HepG2 (cell line): ENCODE measurements around the gene HAT1. TPM values are rescaled to one million over a fixed set of nuclear protein-coding genes. Genes with fewer than 3 reads are reported as not detected.

Experiments used
- BATF2 ChIP-seq: sonication (generic); formaldehyde crosslinking; IDR thresholded peaks from 2 replicates; pipeline ENCODE4 v1.8.0; 2022; ENCODE audit warnings: mild to moderate bottlenecking, missing genetic modification reagents, moderate library complexity
- BCL6 ChIP-seq: IDR thresholded peaks from 2 replicates; pipeline ENCODE4 v1.6.1; 2016; ENCODE audit warnings: missing genetic modification reagents, missing compliant biosample characterization
- HNF4A ChIP-seq: sonication (generic); formaldehyde crosslinking; IDR thresholded peaks from 2 replicates; pipeline ENCODE4 v1.4.0; 2020; ENCODE audit warnings: missing genetic modification reagents
- RARA ChIP-seq: IDR thresholded peaks from 2 replicates; pipeline ENCODE4 v1.6.1; 2016; ENCODE audit warnings: missing genetic modification reagents, missing compliant biosample characterization
- SP5 ChIP-seq: IDR thresholded peaks from 2 replicates; pipeline ENCODE4 v1.6.1; 2016; ENCODE audit warnings: low read depth, borderline replicate concordance
- ZBTB37 ChIP-seq: sonication (generic); formaldehyde crosslinking; IDR thresholded peaks from 2 replicates; pipeline ENCODE4 v1.4.0; 2020; ENCODE audit warnings: mild to moderate bottlenecking, missing genetic modification reagents
- ZHX2 ChIP-seq, 2 experiments: sonication (generic) in 1 of 2; formaldehyde crosslinking in 1 of 2; IDR thresholded peaks; 2 replicates each; pipeline versions ENCODE4 v1.6.1 to v1.9.0; 2014 to 2022; ENCODE audit warnings: antibody characterized with exemption in 1 of 2, borderline replicate concordance in 1 of 2, inconsistent platforms in 1 of 2, low read depth in 1 of 2, missing genetic modification reagents in 1 of 2
- ZNF468 ChIP-seq: sonication (generic); formaldehyde crosslinking; IDR thresholded peaks from 2 replicates; pipeline ENCODE4 v1.8.0; 2022; ENCODE audit warnings: mild to moderate bottlenecking, moderate library complexity, missing genetic modification reagents
- ZNF556 ChIP-seq: sonication (generic); formaldehyde crosslinking; IDR thresholded peaks from 2 replicates; pipeline ENCODE4 v1.4.0; 2020; ENCODE audit warnings: mild to moderate bottlenecking, missing genetic modification reagents, borderline replicate concordance
- ZNF644 ChIP-seq: IDR thresholded peaks from 2 replicates; pipeline ENCODE4 v1.6.1; 2016; ENCODE audit warnings: low read depth
- polyA plus RNA-seq, 8 experiments: library from polyadenylated mRNA; depleted of rRNA in 3 of 8; stranded (reverse) in 7 of 8; unstranded in 1 of 8; fragments of >200 nt; fragmentation: Illumina TruSeq in 4 of 8; extraction: Trizol in 4 of 8; gene quantifications; 2 replicates each; pipeline versions ENCODE4 v1.2.1 to v1.2.3, GENCODE V29; 2011 to 2016; ENCODE audit warnings: low read depth in 4 of 8, missing spikeins in 1 of 8, mixed read lengths in 1 of 8; ENCODE audit not compliant: insufficient read depth in 1 of 8
- total RNA-seq, 5 experiments: library from RNA; depleted of rRNA; stranded (reverse); fragments of >200 nt; fragmentation: Illumina TruSeq; extraction: Trizol; gene quantifications; 2 replicates each; pipeline ENCODE4 v1.2.3, GENCODE V29; 2016; ENCODE audit warnings: low read depth in 1 of 5
- TF ChIP-seq, protein P1 (sequence below): sonication (generic); formaldehyde crosslinking; IDR thresholded peaks from 2 replicates; pipeline ENCODE4 v1.4.0; 2020; ENCODE audit warnings: mild to moderate bottlenecking, missing genetic modification reagents

Gene HAT1
- total and polyA plus RNA-seq, 2 of the 13 experiments (the other 11 are each of a cell fraction or from before 2014, with no cell fraction given): 45.4 to 119 TPM

DNA sequence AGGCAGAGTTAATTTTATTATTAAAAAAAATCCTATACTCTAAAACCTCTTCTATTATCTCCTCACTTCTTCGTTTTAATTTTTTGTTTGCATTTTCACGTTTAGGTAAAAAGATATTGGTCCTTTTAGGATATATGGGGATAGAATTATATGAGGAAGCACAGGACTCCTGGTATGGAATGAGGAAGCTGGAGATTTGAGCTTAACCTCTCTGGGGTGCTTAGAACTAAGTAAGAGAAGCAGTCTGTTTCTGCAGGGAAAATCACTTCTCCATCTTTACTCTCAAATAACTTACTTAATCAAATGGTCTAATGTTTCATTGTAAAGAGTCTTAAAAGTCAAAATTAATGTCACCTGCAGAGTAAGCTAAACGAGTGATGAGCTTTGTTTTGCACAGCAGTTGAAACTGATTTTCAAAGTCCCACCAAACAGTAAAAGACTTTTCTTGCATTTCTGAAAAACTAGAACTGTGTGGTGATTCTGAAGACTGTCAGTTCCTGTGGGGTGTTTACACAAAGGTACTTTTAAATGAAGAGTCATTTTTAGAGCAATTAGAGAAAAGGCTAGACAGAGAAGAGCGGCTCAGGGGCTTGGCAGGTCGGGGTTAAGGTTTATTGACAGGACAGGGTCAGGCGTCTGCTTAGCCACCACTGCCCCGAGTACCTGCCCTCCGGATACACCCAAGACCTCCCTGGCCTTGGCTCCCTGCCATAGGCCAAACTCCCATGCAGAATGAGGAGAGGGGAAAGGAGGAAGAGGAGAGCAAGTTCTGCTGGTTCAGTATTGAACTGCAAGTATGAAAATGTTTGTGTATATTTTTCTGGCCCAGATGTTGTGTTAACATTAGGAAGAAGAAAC lies 99.0 kb downstream of the HAT1 start (continued):
- TF ChIP-seq, protein P1, sequence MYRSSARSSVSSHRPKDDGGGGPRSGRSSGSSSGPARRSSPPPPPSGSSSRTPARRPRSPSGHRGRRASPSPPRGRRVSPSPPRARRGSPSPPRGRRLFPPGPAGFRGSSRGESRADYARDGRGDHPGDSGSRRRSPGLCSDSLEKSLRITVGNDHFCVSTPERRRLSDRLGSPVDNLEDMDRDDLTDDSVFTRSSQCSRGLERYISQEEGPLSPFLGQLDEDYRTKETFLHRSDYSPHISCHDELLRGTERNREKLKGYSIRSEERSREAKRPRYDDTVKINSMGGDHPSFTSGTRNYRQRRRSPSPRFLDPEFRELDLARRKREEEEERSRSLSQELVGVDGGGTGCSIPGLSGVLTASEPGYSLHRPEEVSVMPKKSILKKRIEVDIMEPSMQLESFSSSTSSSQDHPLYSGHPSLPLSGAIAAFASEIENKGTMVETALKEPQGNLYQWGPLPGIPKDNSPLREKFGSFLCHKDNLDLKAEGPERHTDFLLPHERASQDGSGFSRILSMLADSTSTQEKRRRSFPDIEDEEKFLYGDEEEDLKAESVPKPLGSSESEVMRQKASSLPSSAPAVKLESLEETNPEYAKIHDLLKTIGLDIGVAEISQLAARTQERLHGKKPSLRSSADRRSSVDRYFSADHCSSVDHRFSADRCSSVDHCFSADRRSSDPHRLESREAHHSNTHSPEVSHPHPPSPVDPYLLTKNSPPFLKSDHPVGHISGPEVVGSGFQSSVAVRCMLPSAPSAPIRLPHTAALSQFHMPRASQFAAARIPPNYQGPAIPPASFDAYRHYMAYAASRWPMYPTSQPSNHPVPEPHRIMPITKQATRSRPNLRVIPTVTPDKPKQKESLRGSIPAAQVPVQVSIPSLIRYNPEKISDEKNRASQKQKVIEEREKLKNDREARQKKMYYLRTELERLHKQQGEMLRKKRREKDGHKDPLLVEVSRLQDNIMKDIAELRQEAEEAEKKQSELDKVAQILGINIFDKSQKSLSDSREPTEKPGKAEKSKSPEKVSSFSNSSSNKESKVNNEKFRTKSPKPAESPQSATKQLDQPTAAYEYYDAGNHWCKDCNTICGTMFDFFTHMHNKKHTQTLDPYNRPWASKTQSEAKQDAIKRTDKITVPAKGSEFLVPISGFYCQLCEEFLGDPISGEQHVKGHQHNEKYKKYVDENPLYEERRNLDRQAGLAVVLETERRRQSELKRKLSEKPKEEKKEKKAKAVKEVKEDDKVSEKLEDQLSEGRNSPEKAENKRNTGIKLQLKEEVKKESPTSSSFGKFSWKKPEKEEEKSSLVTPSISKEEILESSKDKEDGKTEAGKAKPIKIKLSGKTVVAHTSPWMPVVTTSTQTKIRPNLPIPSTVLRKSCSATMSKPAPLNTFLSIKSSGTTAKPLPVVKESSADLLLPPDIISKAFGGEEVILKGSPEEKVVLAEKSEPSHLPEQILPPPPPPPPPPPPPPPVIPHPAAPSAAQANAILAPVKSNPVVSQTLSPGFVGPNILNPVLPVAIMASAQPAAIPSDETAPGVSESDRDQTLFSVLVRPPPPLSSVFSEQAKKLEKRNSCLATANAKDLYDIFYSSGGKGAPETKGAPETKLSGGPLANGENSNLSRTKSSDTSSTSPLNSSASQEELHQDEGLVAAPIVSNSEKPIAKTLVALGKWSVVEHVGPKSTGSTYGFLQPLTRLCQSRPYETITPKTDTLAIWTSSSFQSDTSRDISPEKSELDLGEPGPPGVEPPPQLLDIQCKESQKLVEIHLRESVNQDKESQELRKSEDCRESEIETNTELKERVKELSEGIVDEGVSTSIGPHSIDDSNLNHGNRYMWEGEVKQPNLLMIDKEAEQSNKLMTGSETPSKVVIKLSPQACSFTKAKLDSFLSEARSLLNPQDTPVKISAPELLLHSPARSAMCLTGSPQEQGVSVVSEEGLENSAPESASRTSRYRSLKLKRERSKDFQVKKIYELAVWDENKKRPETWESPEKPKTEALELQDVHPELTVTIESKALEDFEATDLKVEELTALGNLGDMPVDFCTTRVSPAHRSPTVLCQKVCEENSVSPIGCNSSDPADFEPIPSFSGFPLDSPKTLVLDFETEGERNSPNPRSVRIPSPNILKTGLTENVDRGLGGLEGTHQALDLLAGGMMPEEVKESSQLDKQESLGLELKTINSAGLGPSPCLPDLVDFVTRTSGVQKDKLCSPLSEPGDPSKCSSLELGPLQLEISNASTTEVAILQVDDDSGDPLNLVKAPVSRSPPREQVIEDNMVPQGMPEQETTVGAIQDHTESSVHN: 0 out of 2 replicates have a peak, but pooled peaks have one; percentile 38
- TF ChIP-seq BATF2 (CRISPR knock-in tag) (no peak), ZNF468 (CRISPR knock-in tag) (no peak), RARA (CRISPR knock-in tag) (peak; percentile 93), ZNF556 (peak; percentile 59; the same call in 1 of the 2 replicates), HNF4A (CRISPR knock-in tag) (peak; percentile 77), ZHX2 (IDR thresholded peaks at IDR 0.05; ENCODE audit: low read depth) (no peak), ZHX2 (CRISPR knock-in tag; IDR thresholded peaks at IDR 0.05; ENCODE audit: borderline replicate concordance) (no peak), SP5 (CRISPR knock-in tag) (0 out of 2 replicates have a peak, but pooled peaks have one; percentile 46), ZNF644 (CRISPR knock-in tag) (no peak), BCL6 (CRISPR knock-in tag) (peak; percentile 72; the same call in 1 of the 2 replicates), ZBTB37 (CRISPR knock-in tag) (no peak)
